GM13976 (cell line): ENCODE data around the gene BANF2.

Experiments
- DNase-seq: peaks from one replicate; pipeline ENCODE4 v3.0.0; 2012; ENCODE audit warnings: low spot score
- in situ Hi-C: fragments of 300-500 bp; cut with MboI; formaldehyde crosslinking; loops from one replicate; pipeline ENCODE4 v1.12.0; 2022; ENCODE audit warnings: low sequenced_read_pairs, mixed read lengths, inconsistent platforms; ENCODE audit not compliant: unreplicated experiment
- TF ChIP-seq, protein P1 (sequence below): IDR thresholded peaks from 2 replicates; pipeline ENCODE4 v1.5.1; 2012; ENCODE audit warnings: borderline replicate concordance, mild to moderate bottlenecking; ENCODE audit not compliant: insufficient read depth; ENCODE audit errors: extremely low read depth, missing control alignments, control extremely low read depth

The BANF2 gene

DNA sequence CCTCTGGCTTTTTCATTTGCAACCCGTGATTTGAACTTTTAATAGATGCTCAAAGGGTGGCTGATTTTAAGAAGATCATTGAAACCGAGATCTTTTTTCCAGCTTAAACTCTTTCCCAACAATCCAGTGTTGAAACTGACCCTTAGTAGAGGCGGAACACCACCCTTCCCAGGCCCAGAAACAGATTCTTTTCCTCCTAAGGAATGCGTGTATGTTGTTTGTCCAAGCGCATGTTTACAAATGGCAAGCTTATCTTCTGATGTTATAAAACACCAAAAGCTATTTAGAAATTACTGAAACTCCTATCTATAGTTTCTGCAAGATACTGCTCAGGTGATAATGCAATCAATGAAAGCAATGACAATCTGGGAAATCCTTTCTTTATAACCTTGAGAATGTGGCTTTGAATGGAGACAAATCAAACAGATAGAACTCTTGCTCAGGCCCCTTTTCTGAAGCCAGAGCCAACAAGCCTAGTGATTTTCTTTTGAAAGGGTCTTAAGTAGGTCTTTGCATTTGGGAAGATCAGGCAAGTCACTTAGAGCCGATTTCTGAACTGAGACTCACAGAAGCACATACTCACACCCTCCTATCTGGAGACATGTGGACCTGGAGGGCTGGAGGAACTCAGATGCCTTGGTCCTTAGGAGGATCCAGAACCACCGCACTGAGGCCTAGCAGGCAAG, 9.1 kb downstream of the BANF2 start:
- DNase-seq = no peak
- TF ChIP-seq, protein P1, sequence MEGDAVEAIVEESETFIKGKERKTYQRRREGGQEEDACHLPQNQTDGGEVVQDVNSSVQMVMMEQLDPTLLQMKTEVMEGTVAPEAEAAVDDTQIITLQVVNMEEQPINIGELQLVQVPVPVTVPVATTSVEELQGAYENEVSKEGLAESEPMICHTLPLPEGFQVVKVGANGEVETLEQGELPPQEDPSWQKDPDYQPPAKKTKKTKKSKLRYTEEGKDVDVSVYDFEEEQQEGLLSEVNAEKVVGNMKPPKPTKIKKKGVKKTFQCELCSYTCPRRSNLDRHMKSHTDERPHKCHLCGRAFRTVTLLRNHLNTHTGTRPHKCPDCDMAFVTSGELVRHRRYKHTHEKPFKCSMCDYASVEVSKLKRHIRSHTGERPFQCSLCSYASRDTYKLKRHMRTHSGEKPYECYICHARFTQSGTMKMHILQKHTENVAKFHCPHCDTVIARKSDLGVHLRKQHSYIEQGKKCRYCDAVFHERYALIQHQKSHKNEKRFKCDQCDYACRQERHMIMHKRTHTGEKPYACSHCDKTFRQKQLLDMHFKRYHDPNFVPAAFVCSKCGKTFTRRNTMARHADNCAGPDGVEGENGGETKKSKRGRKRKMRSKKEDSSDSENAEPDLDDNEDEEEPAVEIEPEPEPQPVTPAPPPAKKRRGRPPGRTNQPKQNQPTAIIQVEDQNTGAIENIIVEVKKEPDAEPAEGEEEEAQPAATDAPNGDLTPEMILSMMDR = no peak
- in situ Hi-C loops = no loop called here

- TF ChIP-seq, protein P1 = no peak
- in situ Hi-C loops = no loop called here
- DNase-seq = no peak
These were observed 9.9 kb downstream of the BANF2 start for GRCh38 chr20:17709361-17710293.

GRCh38 chr20:17710379-17711266, 10.9 kb downstream of the BANF2 start:
- TF ChIP-seq, protein P1 = no peak
- no peak for DNase-seq
- in situ Hi-C loops = no loop called here

DNA sequence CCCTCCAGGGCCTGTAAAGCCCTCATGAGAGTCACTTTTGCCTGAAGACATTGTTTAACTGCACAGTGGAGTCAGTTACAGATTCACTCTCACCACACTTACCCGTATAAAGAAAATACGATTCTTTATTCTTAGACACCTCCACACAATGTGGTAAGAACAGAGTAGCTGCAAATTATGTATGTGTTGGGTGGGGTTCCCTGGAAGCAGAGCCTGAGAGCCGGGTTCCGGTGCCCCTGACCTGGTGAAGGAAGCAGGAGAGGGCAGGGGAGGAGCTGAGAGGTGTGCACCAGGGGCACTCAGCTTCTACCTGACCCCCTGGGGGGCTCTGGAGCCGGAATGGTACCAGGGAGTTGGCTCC, 11.5 kb downstream of the BANF2 start:
- TF ChIP-seq, protein P1 = no peak
- no peak for DNase-seq
- in situ Hi-C loops = no loop called here

DNA sequence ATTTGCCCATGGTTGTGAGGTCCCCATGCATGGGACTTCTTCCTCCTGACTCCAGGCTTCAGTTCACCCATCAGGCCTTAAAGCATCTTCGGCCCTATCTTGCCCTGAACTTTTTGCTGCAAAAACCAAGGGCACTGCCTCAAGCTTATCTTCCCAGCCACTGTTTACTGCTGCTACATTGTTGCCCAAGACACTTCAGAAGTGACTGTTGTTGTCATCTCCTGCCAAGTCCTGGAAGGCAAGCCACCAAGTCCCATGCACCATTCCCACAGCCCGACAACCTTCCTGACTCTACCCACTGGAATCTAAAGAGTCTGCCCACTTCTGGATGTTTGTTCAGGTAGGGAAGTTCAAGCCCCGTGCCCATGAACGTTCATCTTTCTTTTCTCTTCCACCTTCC, 12.4 kb downstream of the BANF2 start:
- no peak for DNase-seq
- TF ChIP-seq, protein P1 = no peak
- in situ Hi-C loops = no loop called here

DNA sequence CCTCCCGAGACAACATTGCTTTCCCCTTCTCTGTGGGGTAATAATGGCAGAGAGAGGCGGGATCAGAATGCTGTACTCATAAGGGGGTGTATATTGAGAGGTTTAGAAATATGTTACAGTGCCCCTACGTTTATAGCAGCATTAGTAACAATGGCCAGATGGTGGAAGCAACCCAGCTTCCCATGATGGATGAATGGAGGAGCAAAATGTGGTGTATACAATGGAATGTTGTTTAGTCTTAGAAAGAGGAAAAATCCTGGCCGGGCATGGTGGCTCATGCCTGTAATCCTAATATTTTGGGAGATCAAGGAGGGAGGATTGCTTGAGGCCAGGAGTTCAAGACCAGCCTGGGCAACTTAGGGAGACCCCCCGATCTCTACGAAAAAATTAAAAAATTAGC, 12.9 kb downstream of the BANF2 start:
- TF ChIP-seq, protein P1 = no peak
- in situ Hi-C loops = no loop called here
- no peak for DNase-seq
